Effector memory CD4-positive, alpha-beta T cell (primary cell): ENCODE measurements around the gene MAML3.

Experiments
- DNase-seq, 3 donors: peaks; one replicate each; pipeline ENCODE4 v3.0.0-alpha.2; 2020
- H3K27ac ChIP-seq: 2 replicates; pipeline ENCODE4 v1.7.0; 2013; ENCODE audit warnings: mild to moderate bottlenecking, low read length, moderate library complexity; ENCODE audit not compliant: insufficient read depth, poor library complexity, severe bottlenecking
- H3K27me3 ChIP-seq: replicated peaks from 2 replicates; pipeline ENCODE4 v1.7.0; 2013; ENCODE audit warnings: mild to moderate bottlenecking, low read length; ENCODE audit not compliant: insufficient read depth, control insufficient read depth, poor library complexity, severe bottlenecking
- H3K36me3 ChIP-seq: 2 replicates; pipeline ENCODE4 v1.7.0; 2013; ENCODE audit warnings: mild to moderate bottlenecking, low read length, moderate library complexity; ENCODE audit not compliant: control insufficient read depth, insufficient read depth
- H3K4me1 ChIP-seq: 2 replicates; pipeline ENCODE4 v1.7.0; 2013; ENCODE audit warnings: low read length, mild to moderate bottlenecking; ENCODE audit not compliant: control insufficient read depth, insufficient read depth, poor library complexity, severe bottlenecking
- H3K4me3 ChIP-seq: 2 replicates; pipeline ENCODE4 v1.7.0; 2013; ENCODE audit warnings: low read length, low read depth, mild to moderate bottlenecking; ENCODE audit not compliant: insufficient read depth, poor library complexity, severe bottlenecking
- H3K9me3 ChIP-seq: 2 replicates; pipeline ENCODE4 v1.7.0; 2013; ENCODE audit warnings: mild to moderate bottlenecking, low read length, moderate library complexity; ENCODE audit not compliant: control insufficient read depth

Gene MAML3

DNA sequence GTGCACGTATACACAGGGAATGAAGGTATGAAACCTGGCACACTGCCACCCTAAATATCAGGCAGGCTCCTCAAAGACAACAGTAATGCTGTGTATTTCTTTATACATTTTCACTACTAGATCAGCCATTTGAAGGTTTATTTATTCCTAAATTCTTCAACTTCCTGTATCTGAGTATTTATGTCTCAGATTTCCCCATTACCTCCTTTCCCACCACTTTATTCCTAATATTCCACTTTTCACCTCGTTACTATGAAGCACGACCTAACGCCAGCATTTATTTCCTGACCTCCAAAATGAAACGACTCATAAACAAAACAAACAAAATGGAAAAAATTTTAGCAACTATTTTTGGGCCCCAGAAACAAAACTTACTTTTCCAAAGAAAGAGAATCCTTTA lies 69.6 kb downstream of the MAML3 start:
- H3K36me3 ChIP-seq = no peaks in the 10 kb centered on the region
- H3K4me3 ChIP-seq = no peak overlapping the region
- DNase-seq = no peak
- H3K27me3 ChIP-seq = no peaks in the 10 kb centered on the region
- no peaks in the 10 kb centered on the region for H3K9me3 ChIP-seq
- no peak overlapping the region for H3K27ac ChIP-seq
- no peaks in the 10 kb centered on the region for H3K4me1 ChIP-seq

DNA sequence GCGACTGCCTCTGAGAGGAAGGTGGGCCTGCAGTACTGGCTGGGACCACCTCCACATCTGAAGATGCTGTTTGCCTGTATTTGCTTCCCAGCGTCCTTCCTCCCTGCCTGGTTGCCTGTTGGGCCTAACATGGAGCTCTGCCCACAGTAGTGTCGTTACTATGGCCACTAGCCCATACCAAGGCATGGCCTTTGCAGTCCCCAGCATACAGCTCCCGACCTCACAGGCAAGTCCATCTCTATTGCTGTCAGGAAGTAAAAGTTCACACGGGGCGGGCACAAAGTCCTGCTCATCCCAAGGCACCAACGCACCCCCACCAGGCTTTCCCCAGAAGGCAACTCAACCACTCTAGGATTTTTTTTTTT lies 71.6 kb downstream of the MAML3 start:
- Histone ChIP-seq H3K27me3 (no peaks in the 10 kb centered on the region), H3K27ac (no peak overlapping the region), H3K4me3 (no peak overlapping the region), H3K36me3 (no peaks in the 10 kb centered on the region), H3K9me3 (no peaks in the 10 kb centered on the region), H3K4me1 (no peaks in the 10 kb centered on the region)
- no peak for DNase-seq

DNA sequence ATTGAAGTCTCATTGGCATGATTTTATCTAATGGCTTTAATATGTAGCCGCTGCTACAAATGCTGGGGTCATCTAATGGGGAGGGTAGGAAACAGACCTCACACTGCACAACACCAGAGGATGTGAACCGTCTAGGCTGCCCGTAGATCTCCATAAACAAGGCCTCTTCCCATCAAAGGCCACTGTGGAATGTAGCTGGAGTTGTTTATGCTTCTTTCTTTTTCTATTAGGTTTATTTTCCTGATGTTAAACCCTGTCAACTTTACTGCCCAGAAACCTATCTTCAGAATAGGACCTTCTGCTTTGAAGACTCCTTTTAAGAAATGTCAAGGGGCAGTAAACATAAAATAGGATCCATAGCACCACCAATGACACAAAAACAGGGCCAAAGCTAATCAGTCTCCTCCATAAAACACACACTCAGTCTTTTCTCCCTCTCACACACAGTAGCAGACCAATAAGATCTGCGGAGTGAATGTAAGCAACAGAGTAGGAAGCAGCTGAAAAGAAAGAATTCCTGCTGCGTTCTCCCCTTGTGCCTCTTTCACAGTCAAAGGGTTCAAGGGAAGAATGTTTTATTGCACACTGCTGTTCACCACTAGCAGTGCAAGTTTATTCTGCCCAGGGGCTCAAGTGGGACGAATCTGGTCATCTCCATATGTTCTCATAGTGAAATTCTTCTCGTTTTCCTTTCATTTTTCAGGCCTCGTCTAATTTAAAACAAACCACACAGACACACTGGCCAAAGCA lies 72.2 kb downstream of the MAML3 start:
- no peak overlapping the region for H3K27ac ChIP-seq

DNA sequence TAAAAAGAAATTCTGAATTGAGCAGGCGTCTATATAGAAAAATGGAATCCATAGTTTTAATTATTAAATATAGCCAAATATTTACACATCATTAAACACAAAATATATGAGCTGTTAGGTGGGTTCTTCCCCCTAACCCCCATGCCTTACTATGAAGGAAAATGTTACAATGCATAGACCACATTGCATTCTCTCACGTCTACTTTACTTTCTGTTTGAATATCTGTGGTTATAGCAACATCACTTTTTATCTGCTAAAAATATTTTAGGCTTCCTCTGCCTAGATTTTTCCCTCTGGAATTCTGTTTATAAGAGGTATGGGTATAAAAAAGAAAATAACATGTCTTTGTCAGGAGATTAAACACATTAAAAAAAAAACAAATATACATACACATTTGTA lies 73.1 kb downstream of the MAML3 start:
- Histone ChIP-seq H3K36me3 (no peaks in the 10 kb centered on the region), H3K4me1 (no peaks in the 10 kb centered on the region), H3K4me3 (no peak overlapping the region)

More for the DNA sequence above, 72.2 kb downstream of the MAML3 start:
- Histone ChIP-seq H3K9me3 (no peaks in the 10 kb centered on the region), H3K4me3 (no peak overlapping the region), H3K27me3 (no peaks in the 10 kb centered on the region), H3K4me1 (no peaks in the 10 kb centered on the region), H3K36me3 (no peaks in the 10 kb centered on the region)
- no peak for DNase-seq

DNA sequence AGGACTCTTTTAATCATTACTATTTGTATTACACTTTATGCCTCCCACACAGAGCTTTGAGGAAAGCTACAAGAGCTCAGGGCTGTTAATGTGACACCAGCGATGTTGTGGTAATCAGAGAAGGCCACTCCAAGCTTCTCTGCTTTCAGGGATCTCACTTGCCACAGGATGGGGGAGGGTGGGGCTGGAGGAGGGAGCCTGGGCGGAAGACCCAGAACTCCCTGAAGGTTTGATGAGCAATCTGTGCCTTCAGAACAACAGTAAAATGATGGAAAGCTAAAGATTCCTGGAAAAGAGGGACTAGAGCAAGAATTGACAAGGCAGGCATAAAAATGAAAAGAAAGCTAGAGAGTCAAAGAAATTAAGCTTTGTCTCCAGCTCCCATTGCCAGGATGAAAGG lies 75.6 kb downstream of the MAML3 start:
- no peak overlapping the region for H3K4me3 ChIP-seq
- no peak for DNase-seq
- no peaks in the 10 kb centered on the region for H3K9me3 ChIP-seq
- no peaks in the 10 kb centered on the region for H3K4me1 ChIP-seq
- no peaks in the 10 kb centered on the region for H3K27me3 ChIP-seq
- H3K27ac ChIP-seq = no peak overlapping the region
- no peaks in the 10 kb centered on the region for H3K36me3 ChIP-seq

More for the DNA sequence above, 73.1 kb downstream of the MAML3 start:
- no peak for DNase-seq
- H3K27ac ChIP-seq = no peak overlapping the region
- H3K27me3 ChIP-seq = no peaks in the 10 kb centered on the region
- H3K9me3 ChIP-seq = no peaks in the 10 kb centered on the region

DNA sequence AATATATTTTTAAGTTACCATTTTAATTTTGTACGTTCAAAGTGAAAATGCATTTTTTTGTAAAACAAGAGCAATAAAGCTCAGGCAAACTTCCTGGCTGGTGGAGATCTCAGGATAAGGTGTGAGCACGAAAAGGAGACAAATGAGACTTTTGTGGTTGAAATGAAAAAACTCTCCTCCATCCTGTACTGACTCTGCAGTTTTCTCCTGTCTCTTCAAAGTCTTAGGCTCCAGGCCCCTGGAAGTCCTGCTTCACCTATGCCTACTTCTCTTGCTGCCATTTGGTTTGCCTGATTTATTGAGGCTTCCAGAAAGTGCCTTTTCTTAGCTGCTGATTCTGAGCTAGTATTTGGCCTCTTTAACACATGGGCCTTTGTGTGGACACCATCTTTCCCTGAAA lies 77.7 kb downstream of the MAML3 start:
- Histone ChIP-seq H3K27me3 (no peaks in the 10 kb centered on the region), H3K4me1 (peaks cover 7% of the 10 kb centered on the region), H3K4me3 (no peak overlapping the region), H3K27ac (no peak overlapping the region), H3K9me3 (no peaks in the 10 kb centered on the region), H3K36me3 (no peaks in the 10 kb centered on the region)
- DNase-seq = no peak

DNA sequence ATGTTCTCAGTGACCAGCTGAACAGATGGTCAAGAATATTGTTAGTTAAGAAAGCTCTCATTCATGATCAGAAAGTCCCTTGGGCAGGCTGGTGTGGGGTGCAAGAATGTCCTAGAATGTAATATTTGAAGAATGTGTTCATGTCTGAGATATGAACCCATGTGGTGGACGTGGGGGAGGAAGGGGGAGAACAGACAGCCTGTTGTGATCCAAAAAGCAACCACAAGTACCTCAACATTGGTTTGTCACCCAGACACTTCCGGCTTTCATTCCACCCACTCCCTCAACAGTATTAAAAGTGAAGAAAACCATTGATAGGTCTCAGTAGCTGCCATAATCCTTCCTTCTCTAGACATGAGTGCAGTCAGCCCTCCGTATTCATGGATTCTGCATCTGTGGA lies 82.2 kb downstream of the MAML3 start:
- DNase-seq = peak; percentile 9 to 32 (median 24)
- Histone ChIP-seq H3K4me3 (no peak overlapping the region), H3K27me3 (no peaks in the 10 kb centered on the region), H3K27ac (no peak overlapping the region), H3K36me3 (no peaks in the 10 kb centered on the region), H3K4me1 (peaks cover 14% of the 10 kb centered on the region), H3K9me3 (no peaks in the 10 kb centered on the region)

DNA sequence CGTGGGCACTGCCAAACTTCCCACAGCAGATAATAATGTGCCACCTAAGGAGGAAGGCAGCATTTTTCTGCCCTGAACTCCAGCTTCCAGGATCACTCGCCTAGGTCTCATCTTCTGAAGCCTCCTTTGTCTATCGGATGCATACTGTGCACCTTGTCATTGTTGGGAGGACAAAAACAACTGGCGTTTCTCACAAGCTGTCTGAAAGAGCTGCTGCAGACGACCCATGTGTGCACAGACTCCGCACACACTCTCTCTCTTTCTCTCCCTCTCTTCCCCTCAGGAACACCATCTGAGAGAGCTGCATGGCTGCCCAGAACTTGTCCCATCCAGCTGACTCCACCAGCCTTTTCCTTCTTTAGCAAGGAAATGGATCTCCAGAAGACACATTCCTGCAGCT lies 83.0 kb downstream of the MAML3 start:
- no peak for DNase-seq
- Histone ChIP-seq H3K27ac (no peak overlapping the region), H3K4me1 (peaks cover 14% of the 10 kb centered on the region), H3K4me3 (no peak overlapping the region), H3K9me3 (no peaks in the 10 kb centered on the region), H3K27me3 (no peaks in the 10 kb centered on the region), H3K36me3 (no peaks in the 10 kb centered on the region)

DNA sequence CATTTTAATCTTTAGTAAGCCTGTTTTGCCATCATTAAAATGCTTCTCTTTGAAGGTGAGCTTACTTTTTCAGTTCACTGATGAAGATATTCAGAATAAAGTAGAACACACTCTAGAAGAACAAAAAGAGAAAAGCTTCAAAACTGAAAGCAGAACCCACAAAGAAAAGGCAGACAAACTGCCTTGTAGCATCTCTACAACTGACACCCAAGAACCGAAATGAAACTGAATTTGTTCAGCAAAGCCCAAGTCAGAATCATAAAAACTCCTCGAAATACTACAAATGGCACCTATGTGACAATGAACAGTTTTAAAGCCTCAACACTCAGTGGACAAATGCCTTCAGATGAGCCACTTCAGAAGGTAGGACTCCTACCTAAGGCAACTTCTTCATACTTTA lies 83.6 kb downstream of the MAML3 start:
- peaks cover 14% of the 10 kb centered on the region for H3K4me1 ChIP-seq
- no peaks in the 10 kb centered on the region for H3K36me3 ChIP-seq
- H3K27ac ChIP-seq = no peak overlapping the region
- no peak for DNase-seq
- H3K9me3 ChIP-seq = no peaks in the 10 kb centered on the region
- no peak overlapping the region for H3K4me3 ChIP-seq
- no peaks in the 10 kb centered on the region for H3K27me3 ChIP-seq

DNA sequence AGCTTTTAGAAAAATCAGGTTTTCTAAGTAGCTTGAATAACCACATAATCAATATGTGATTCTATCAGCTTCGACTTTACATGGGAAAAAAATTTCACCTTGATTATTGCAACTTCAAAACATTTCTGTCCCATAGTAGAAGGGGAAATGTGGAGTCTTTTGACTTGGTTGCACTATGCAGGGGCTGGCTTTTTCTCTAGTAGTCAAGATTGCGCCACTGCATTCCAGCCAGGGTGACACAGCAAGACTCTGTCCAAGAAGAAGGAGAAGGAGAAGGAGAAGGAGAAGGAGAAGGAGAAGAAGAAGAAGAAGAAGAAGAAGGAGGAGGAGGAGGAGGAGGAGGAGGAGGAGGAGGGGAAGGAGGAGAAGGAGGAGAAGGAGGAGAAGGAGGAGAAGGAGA lies 84.9 kb downstream of the MAML3 start:
- no peaks in the 10 kb centered on the region for H3K9me3 ChIP-seq
- peaks cover 14% of the 10 kb centered on the region for H3K4me1 ChIP-seq
- no peaks in the 10 kb centered on the region for H3K27me3 ChIP-seq
- no peak overlapping the region for H3K4me3 ChIP-seq
- DNase-seq = no peak
- H3K27ac ChIP-seq = no peak overlapping the region
- H3K36me3 ChIP-seq = no peaks in the 10 kb centered on the region
